Heart left ventricle (tissue), 16 donors: Measurements from ENCODE around the gene SCN5A. TPM values are rescaled to one million over a fixed set of nuclear protein-coding genes. Genes with fewer than 3 reads are reported as not detected.

Experiments
- ATAC-seq, 4 donors: fragments of 200-7000 bp; cut with Tn5 transposase; one replicate each; pipeline ENCODE4 v1.9.1; 2020 to 2022; ENCODE audit warnings: moderate library complexity in 4 of 4, mild to moderate bottlenecking in 3 of 4, moderate number of reproducible peaks in 1 of 4
- DNase-seq, 5 donors: peaks; one replicate each; pipeline ENCODE4 v3.0.0-alpha.2; 2020
- H3K27ac ChIP-seq, 12 donors: fragments of 200-600 bp; sonication (generic) in 4 of 12; one replicate each; pipeline versions ENCODE4 v1.5.0 to v1.8.0; 2016 to 2022; ENCODE audit warnings: mild to moderate bottlenecking in 2 of 12
- H3K27me3 ChIP-seq, 9 donors: fragments of 200-600 bp; sonication (generic) in 2 of 9; one replicate each; pipeline versions ENCODE4 v1.5.1 to v1.8.0; 2016 to 2022; ENCODE audit warnings: mild to moderate bottlenecking in 3 of 9
- H3K36me3 ChIP-seq, 9 donors: fragments of 200-600 bp; sonication (generic) in 2 of 9; one replicate each; pipeline versions ENCODE4 v1.5.0 to v1.8.0; 2018 to 2022; ENCODE audit warnings: mild to moderate bottlenecking in 2 of 9
- H3K4me1 ChIP-seq, 12 donors: fragments of 200-600 bp; sonication (generic) in 4 of 12; one replicate each; pipeline versions ENCODE4 v1.5.0 to v1.8.0; 2016 to 2022; ENCODE audit warnings: mild to moderate bottlenecking in 3 of 12
- H3K4me3 ChIP-seq, 12 donors: fragments of 200-600 bp; sonication (generic) in 4 of 12; one replicate each; pipeline versions ENCODE4 v1.5.0 to v1.8.0; 2017 to 2022; ENCODE audit warnings: mild to moderate bottlenecking in 9 of 12, moderate library complexity in 4 of 12
- H3K9me3 ChIP-seq, 12 donors: fragments of 200-600 bp; sonication (generic) in 4 of 12; one replicate each; pipeline versions ENCODE4 v1.5.0 to v1.8.0; 2016 to 2022; ENCODE audit warnings: mild to moderate bottlenecking in 1 of 12
- CTCF ChIP-seq, 12 donors: fragments of 200-600 bp; sonication (generic) in 4 of 12; IDR thresholded peaks; one replicate each; pipeline versions ENCODE4 v1.5.0 to v1.8.0; 2018 to 2022; ENCODE audit warnings: antibody characterized with exemption in 12 of 12, mild to moderate bottlenecking in 5 of 12
- POLR2A ChIP-seq, 2 donors: fragments of 450-650 bp; IDR thresholded peaks; one replicate each; pipeline ENCODE4 v1.6.1; 2017; ENCODE audit warnings: antibody characterized with exemption in 2 of 2, mild to moderate bottlenecking in 2 of 2, moderate library complexity in 2 of 2
- WGBS, 4 donors: extraction: QIAGEN DNeasy Blood & Tissue Kit in 2 of 4; methylation state at CpG; one replicate each; pipeline versions ENCODE4 v1.1.5 to v1.1.7; 2013 to 2018; 5-methylcytosine and 5-hydroxymethylcytosine counted together
- intact Hi-C, 10 donors: fragments of 100-400 bp; cut with DNase I; formaldehyde crosslinking; loops; one replicate each; pipeline versions ENCODE4 v1.11.1 to v1.14.2; 2022
- polyA plus RNA-seq, 2 donors: library from polyadenylated mRNA; stranded (reverse); fragments of 200-250 nt; gene quantifications; one replicate each; pipeline ENCODE4 v1.2.3, GENCODE V29; 2013
- total RNA-seq, 9 donors: library from RNA; depleted of rRNA in 2 of 9; stranded (reverse); fragments of >200 nt in 2 of 9; fragmentation: NEBNext Ultra II Directional in 3 of 9; extraction: Animal tissue kit (Norgen Biotek cat#: 25700) in 3 of 9; gene quantifications; one replicate each; pipeline versions ENCODE4 v1.1.0 to v1.2.4, GENCODE V29; 2016 to 2023
- donor health status: ischemic (EF 13 %, LVEDD 7.1; RV severe dilation, severe dysfunction).
- donor health status: healthy with polysubstance abuse.
- donor health status: DM: no; HTN: yes; CAD: no.
- donor health status: DM: no; HTN: no; CAD: no.
- donor health status: ischemic (EF 25% LVEDD 6.9; RV normal size, moderate dysfunction).
- donor health status: ischemic (EF 25% LVEDD 5.7; RV mildly dilated, moderate dysfunction).
- donor health status: healthy.
- donor health status: DM: yes; HTN: yes; CAD: no.
- donor health status: ischemic (EF 35%, LVEDD 5.7; RV mildly dilated, moderate dysfunction).
- donor health status: nonischemic (EF 11% LVEDD 7.7; RV severe dilation, severe dysfunction).
- donor health status: DM: yes; HTN: yes; CAD: no.
- donor health status: PGD.
- donor health status: ischemic (EF 29% LVEDD 5.4; RV normal size, mild dysfunction).
- donor health status: nonischemic (EF 23%, LVEDD 6.1; RV moderate dilation, normal function).

The SCN5A gene
- total and polyA plus RNA-seq, 11 donors: 88.4 to 242 (median 173) TPM

GRCh38 chr3:38585791-38586420, 63.6 kb downstream of the SCN5A start:
- intact Hi-C loops: no loop called here
- Histone ChIP-seq H3K27me3 (no peaks in the 10 kb centered on the region), H3K9me3 (no peaks in the 10 kb centered on the region), H3K36me3 (peaks cover 0 to 41% (median 4%) of the 10 kb centered on the region in 9 donors), H3K27ac (no peak overlapping the region), H3K4me1 (peaks cover 0 to 46% (median 12%) of the 10 kb centered on the region in 12 donors), H3K4me3 (no peak overlapping the region)
- peak in 2 of 5 donors; percentile 3 to 13 for DNase-seq
- ATAC-seq: no peak
- WGBS, 4 donors: 79 to 92% (median 89%) methylated on average over 8 of the region's 8 CpGs
- TF ChIP-seq CTCF (IDR thresholded peaks at IDR 0.05): no peak
- TF ChIP-seq POLR2A (IDR thresholded peaks at IDR 0.05): no peak

DNA sequence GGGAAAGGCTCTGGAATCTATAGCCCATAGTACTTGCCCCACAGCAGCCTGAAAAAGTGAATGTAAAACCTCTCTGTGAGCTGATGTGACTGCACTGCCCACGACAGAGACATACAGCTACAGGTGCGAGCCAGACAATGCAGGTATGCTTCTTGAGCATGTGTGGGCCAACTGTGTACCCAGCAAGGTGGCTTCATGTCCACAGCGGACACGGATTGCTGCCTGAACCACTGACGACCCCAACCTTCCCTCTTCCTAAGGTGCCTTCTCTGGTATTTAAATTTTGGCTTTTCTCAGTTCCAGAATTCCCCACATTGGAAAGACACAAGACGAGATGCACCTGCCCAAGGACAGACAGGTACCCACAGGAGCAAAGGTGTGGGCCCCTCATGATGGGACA, 65.8 kb downstream of the SCN5A start:
- H3K27me3 ChIP-seq: no peaks in the 10 kb centered on the region
- DNase-seq (peak in 2 of 5 donors; percentile 1 to 10), ATAC-seq (no peak)
- TF ChIP-seq POLR2A (IDR thresholded peaks at IDR 0.05) (no peak), CTCF (IDR thresholded peaks at IDR 0.05) (no peak)
- WGBS, 4 donors: 85 to 88% (median 85%) methylated on average over 6 of the region's 6 CpGs
- no peaks in the 10 kb centered on the region for H3K9me3 ChIP-seq
- intact Hi-C loops: loop anchor here in 2 of 10 donors (5.0 kb wide), 4 partner anchors 41 to 64 kb away; partner anchors contain the start of gene SCN5A (in 1 of the 2)
- peaks cover 0 to 63% (median 32%) of the 10 kb centered on the region in 12 donors for H3K4me1 ChIP-seq
- H3K27ac ChIP-seq: peak overlapping the region in 6 of 12 donors; percentile 89 to 99 (median 93)
- peaks cover 0 to 37% (median 4%) of the 10 kb centered on the region in 9 donors for H3K36me3 ChIP-seq
- H3K4me3 ChIP-seq: no peak overlapping the region

DNA sequence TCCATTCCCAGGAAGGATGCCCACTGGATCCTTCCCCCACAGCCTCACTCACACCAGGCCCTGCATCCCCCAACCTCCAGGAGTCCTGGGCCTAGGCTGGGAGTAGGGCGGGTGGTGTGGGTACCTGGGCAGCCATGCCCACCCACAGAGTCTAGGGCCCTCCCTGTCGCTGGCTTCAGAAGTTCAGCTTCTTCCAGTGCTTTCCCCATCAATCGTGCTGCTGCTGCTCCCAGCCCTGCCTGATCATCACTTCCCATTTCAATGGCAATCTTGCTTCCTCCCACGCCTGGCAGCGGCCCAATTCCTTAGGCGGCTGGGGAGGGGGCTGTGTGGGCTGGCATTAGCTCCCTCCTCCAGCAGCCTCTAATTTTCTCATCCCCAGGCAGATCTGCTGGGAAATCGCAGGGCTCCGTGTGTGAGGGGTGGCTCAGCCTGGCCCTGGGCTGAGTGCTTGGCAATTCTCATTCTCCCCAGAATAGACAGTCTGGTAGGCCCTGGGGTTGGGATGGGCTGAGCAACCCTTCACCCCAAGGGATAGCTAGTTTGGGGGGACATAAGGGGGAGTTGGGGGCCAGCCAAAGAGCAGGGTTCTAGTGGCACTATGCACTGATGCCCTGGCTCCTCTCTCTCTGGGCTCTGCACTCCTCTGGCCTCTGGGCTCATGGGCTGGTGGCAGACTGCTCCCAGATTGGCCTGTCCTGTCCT, 66.4 kb downstream of the SCN5A start:
- intact Hi-C loops: loop anchor here in 2 of 10 donors (5.0 kb wide), 4 partner anchors 41 to 64 kb away; partner anchors contain the start of gene SCN5A (in 1 of the 2)

More for the DNA sequence above, 66.4 kb downstream of the SCN5A start:
- peak in 2 of 5 donors; percentile 10 to 17 for DNase-seq
- Histone ChIP-seq H3K27ac (peak overlapping the region in 7 of 12 donors; percentile 87 to 99 (median 92)), H3K27me3 (no peaks in the 10 kb centered on the region), H3K9me3 (no peaks in the 10 kb centered on the region), H3K4me3 (no peak overlapping the region), H3K36me3 (peaks cover 0 to 38% (median 4%) of the 10 kb centered on the region in 9 donors), H3K4me1 (peaks cover 0 to 68% (median 31%) of the 10 kb centered on the region in 12 donors)
- TF ChIP-seq POLR2A (IDR thresholded peaks at IDR 0.05): no peak
- no peak for TF ChIP-seq CTCF (IDR thresholded peaks at IDR 0.05)
- 20 to 38% (median 35%) methylated on average over 8 of the region's 8 CpGs for WGBS, 4 donors
- ATAC-seq: no peak
